GM12878 (cell line): ENCODE results near the gene N4BP3. TPM values are rescaled to one million over a fixed set of nuclear protein-coding genes. Genes with fewer than 3 reads are reported as not detected.
A peak's percentile ranks its signal among the peaks of the same experiment; 100 is the strongest.

Experiments
- BHLHE40 ChIP-seq, 2 experiments: fragments of 450-650 bp in 1 of 2; IDR thresholded peaks; 2 replicates each; pipeline ENCODE4 v1.6.1; 2011 to 2017; ENCODE audit warnings: low read depth in 2 of 2, borderline replicate concordance in 1 of 2, improper control_type of control experiment in 1 of 2, low read length in 1 of 2, mild to moderate bottlenecking in 1 of 2
- BRCA1 ChIP-seq: IDR thresholded peaks from 2 replicates; pipeline ENCODE4 v1.6.1; 2011; ENCODE audit warnings: low read depth, low read length, improper control_type of control experiment
- ELK1 ChIP-seq: IDR thresholded peaks from 2 replicates; pipeline ENCODE4 v1.6.1; 2012; ENCODE audit warnings: low read depth, low read length, improper control_type of control experiment
- EZH2 ChIP-seq: IDR thresholded peaks from 2 replicates; pipeline ENCODE4 v1.6.1; 2012; ENCODE audit warnings: low read depth, mild to moderate bottlenecking, control low read depth, inconsistent platforms, low read length, borderline replicate concordance; ENCODE audit not compliant: control insufficient read depth
- FOXK2 ChIP-seq: fragments of 450-650 bp; IDR thresholded peaks from 2 replicates; pipeline ENCODE4 v1.6.1; 2017; ENCODE audit warnings: mild to moderate bottlenecking, moderate library complexity
- MTA3 ChIP-seq: IDR thresholded peaks from 2 replicates; pipeline ENCODE4 v1.6.1; 2012; ENCODE audit warnings: low read length, inconsistent platforms, borderline replicate concordance
- MYB ChIP-seq: fragments of 150-350 bp; IDR thresholded peaks from 2 replicates; pipeline ENCODE4 v1.6.1; 2014; ENCODE audit warnings: mild to moderate bottlenecking, low read depth, low read length, borderline replicate concordance
- NFYA ChIP-seq: IDR thresholded peaks from 2 replicates; pipeline ENCODE4 v1.6.1; 2011; ENCODE audit warnings: low read depth, mild to moderate bottlenecking, low read length, improper control_type of control experiment, borderline replicate concordance
- NRF1 ChIP-seq: conservative IDR thresholded peaks from 2 replicates; pipeline ENCODE4 v1.6.1; 2011; ENCODE audit warnings: mild to moderate bottlenecking, low read depth, low read length, improper control_type of control experiment
- PAX5 ChIP-seq: IDR thresholded peaks from 2 replicates; pipeline ENCODE4 v1.6.1; 2011; ENCODE audit warnings: low read depth, low read length, borderline replicate concordance
- POU2F2 ChIP-seq: IDR thresholded peaks from 3 replicates; pipeline ENCODE4 v1.6.1; 2011; ENCODE audit warnings: low read depth, mild to moderate bottlenecking, low read length, borderline replicate concordance
- RELA ChIP-seq: fragments of 450-650 bp; IDR thresholded peaks from 2 replicates; pipeline ENCODE4 v1.8.0; 2014; ENCODE audit warnings: borderline replicate concordance; ENCODE audit not compliant: partially characterized antibody
- REST ChIP-seq: IDR thresholded peaks from 2 replicates; pipeline ENCODE4 v1.6.1; 2012; ENCODE audit warnings: mild to moderate bottlenecking, low read depth, low read length
- SMARCA5 ChIP-seq: fragments of 450-650 bp; IDR thresholded peaks from 2 replicates; pipeline ENCODE4 v1.6.1; 2017; ENCODE audit warnings: mild to moderate bottlenecking
- ZNF207 ChIP-seq: fragments of 450-650 bp; IDR thresholded peaks from 2 replicates; pipeline ENCODE4 v1.6.1; 2014; ENCODE audit warnings: antibody characterized with exemption, mild to moderate bottlenecking, borderline replicate concordance
- ZNF217 ChIP-seq: fragments of 450-650 bp; IDR thresholded peaks from 2 replicates; pipeline ENCODE4 v1.6.1; 2017; ENCODE audit warnings: antibody characterized with exemption, mild to moderate bottlenecking
- ZNF687 ChIP-seq: fragments of 450-650 bp; IDR thresholded peaks from 2 replicates; pipeline ENCODE4 v1.6.1; 2017; ENCODE audit warnings: mild to moderate bottlenecking, moderate library complexity
- polyA plus RNA-seq, 11 experiments: library from polyadenylated mRNA; depleted of rRNA in 4 of 11; unstranded in 6 of 11; stranded (reverse) in 5 of 11; fragments of >200 nt; fragmentation: Nextera tagmentation in 4 of 11; fragmentation: Illumina TruSeq in 1 of 11; extraction: Ambion mirVana in 4 of 11; extraction: Trizol in 1 of 11; gene quantifications; 1 replicate in 1 of 11; 2 replicates in 10 of 11; pipeline versions ENCODE4 v1.2.1 to v1.2.3, GENCODE V29; 2011 to 2016; ENCODE audit warnings: inconsistent platforms in 2 of 11, missing spikeins in 2 of 11, low read depth in 1 of 11
- total RNA-seq, 4 experiments: library from RNA; depleted of rRNA in 3 of 4; stranded (reverse); fragments of >200 nt in 3 of 4; fragmentation: Illumina TruSeq in 1 of 4; extraction: Trizol in 1 of 4; gene quantifications; 2 replicates each; pipeline versions ENCODE4 v1.2.1 to v1.2.3, GENCODE V29; 2013 to 2021

Gene N4BP3
- total and polyA plus RNA-seq, 10 of the 15 experiments (the other 5 are each of a cell fraction or from before 2014, with no cell fraction given) = 0.06 to 13.0 (median 4.3) TPM

GRCh38 chr5:178153530-178154340 is 40.4 kb downstream of the N4BP3 start, which contains the start of gene NHP2 (continued):
- TF ChIP-seq REST (no peak), BRCA1 (no peak), POU2F2 (no peak), ZNF207 (no peak; the same call in 1 of the 2 replicates), FOXK2 (no peak), NFYA (no peak; the same call in 1 of the 2 replicates), MTA3 (no peak), EZH2 (no peak), BHLHE40 (IDR thresholded peaks at IDR 0.05; ENCODE audit: borderline replicate concordance in 1 of 2, low read depth in 2 of 2, low read length in 1 of 2) (no peak; a peak in 1 of 4 replicates), MYB (no peak), RELA (peak; percentile 5), SMARCA5 (no peak), NRF1 (no peak), ELK1 (peak; percentile 46; the same call in 1 of the 2 replicates), PAX5 (no peak), ZNF217 (no peak), ZNF687 (peak; percentile 61; the same call in 1 of the 2 replicates)
